Chondrocyte (in vitro differentiated cells): ENCODE results near the gene GRHL3. TPM values are rescaled to one million over a fixed set of nuclear protein-coding genes. Genes with fewer than 3 reads are reported as not detected.

Source experiments
- DNase-seq: peaks from one replicate; pipeline ENCODE4 v3.0.0; 2021; ENCODE audit warnings: mixed read lengths, low spot score
- H3K27ac Mint-ChIP-seq: one replicate; pipeline ENCODE4 v1.8.0; 2021; ENCODE audit warnings: mild to moderate bottlenecking, moderate library complexity, mixed read lengths; ENCODE audit not compliant: unreplicated experiment
- H3K27me3 Mint-ChIP-seq: 2 replicates; pipeline ENCODE4 v1.8.0; 2021; ENCODE audit warnings: low read depth, mixed read lengths
- H3K36me3 Mint-ChIP-seq: 2 replicates; pipeline ENCODE4 v1.8.0; 2021; ENCODE audit warnings: low read depth, mixed read lengths
- H3K4me1 Mint-ChIP-seq: 2 replicates; pipeline ENCODE4 v1.8.0; 2021; ENCODE audit warnings: low read depth, mild to moderate bottlenecking, mixed read lengths
- H3K4me3 Mint-ChIP-seq: one replicate; pipeline ENCODE4 v1.8.0; 2021; ENCODE audit warnings: mild to moderate bottlenecking, moderate library complexity, mixed read lengths; ENCODE audit not compliant: unreplicated experiment
- H3K9me3 Mint-ChIP-seq: 2 replicates; pipeline ENCODE4 v1.8.0; 2021; ENCODE audit warnings: low read depth, mixed read lengths
- total RNA-seq: library from RNA; stranded (reverse); gene quantifications from 3 replicates; pipeline ENCODE4 v1.2.1, GENCODE V29; 2021
- TF ChIP-seq, protein P1 (sequence below): fragments of 200-600 bp; sonication (generic); IDR thresholded peaks from 2 replicates; pipeline ENCODE4 v1.5.0; 2021; ENCODE audit warnings: antibody characterized with exemption, mild to moderate bottlenecking, moderate library complexity

GRHL3 gene
- total RNA-seq, 1 donor from 2014 or later: 0.07 TPM

DNA sequence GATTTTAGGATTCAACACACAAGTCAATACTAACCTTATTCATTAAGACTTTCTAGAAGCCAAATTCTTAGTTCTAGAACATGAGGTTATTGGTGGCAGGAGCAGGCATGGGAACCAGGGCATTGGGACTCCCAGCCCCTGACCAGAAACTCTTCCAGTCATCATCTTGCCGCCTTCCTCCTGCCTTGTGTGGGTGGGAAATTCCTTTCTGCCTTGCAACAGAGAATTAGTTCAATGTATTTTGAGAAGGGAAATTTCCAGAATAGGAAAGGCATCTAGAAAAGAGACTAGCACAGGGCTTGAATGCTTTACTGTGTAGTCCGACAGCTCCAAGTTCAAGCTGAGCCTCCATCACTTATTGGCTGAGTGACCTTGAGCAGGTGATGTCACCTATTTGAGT is 8.7 kb downstream of the GRHL3 start:
- DNase-seq: no peak
- TF ChIP-seq, protein P1, sequence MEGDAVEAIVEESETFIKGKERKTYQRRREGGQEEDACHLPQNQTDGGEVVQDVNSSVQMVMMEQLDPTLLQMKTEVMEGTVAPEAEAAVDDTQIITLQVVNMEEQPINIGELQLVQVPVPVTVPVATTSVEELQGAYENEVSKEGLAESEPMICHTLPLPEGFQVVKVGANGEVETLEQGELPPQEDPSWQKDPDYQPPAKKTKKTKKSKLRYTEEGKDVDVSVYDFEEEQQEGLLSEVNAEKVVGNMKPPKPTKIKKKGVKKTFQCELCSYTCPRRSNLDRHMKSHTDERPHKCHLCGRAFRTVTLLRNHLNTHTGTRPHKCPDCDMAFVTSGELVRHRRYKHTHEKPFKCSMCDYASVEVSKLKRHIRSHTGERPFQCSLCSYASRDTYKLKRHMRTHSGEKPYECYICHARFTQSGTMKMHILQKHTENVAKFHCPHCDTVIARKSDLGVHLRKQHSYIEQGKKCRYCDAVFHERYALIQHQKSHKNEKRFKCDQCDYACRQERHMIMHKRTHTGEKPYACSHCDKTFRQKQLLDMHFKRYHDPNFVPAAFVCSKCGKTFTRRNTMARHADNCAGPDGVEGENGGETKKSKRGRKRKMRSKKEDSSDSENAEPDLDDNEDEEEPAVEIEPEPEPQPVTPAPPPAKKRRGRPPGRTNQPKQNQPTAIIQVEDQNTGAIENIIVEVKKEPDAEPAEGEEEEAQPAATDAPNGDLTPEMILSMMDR: no peak
- H3K36me3 Mint-ChIP-seq: no peaks in the 10 kb centered on the region
- H3K4me3 Mint-ChIP-seq: no peak overlapping the region
- peaks cover 5% of the 10 kb centered on the region for H3K27me3 Mint-ChIP-seq
- no peak overlapping the region for H3K27ac Mint-ChIP-seq
- H3K9me3 Mint-ChIP-seq: no peaks in the 10 kb centered on the region
- H3K4me1 Mint-ChIP-seq: peaks cover 33% of the 10 kb centered on the region

DNA sequence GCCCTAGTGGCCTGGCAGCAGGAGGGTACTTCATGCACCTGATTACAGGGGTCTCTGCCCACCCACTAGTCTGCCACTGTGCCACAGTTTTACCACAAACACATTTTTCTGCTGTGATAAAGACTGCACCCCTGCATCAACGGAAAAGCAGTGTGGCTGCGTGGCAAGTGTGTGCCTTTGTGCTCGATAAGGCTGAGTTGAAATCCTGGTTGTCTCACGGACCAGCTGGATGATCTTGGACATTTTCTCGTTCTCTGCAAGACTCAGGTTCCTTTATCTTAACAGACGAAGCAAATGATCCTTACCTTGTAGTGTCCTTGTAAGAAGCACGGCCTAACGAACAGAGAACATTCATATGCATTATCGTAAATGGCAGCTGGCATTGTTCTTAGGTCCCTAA is 10.2 kb downstream of the GRHL3 start:
- Mint-ChIP-seq H3K4me1 (peaks cover 31% of the 10 kb centered on the region), H3K9me3 (no peaks in the 10 kb centered on the region), H3K36me3 (no peaks in the 10 kb centered on the region), H3K27ac (peak overlapping the region; percentile 79), H3K27me3 (peaks cover 7% of the 10 kb centered on the region), H3K4me3 (no peak overlapping the region)
- no peak for DNase-seq
- TF ChIP-seq, protein P1: no peak

DNA sequence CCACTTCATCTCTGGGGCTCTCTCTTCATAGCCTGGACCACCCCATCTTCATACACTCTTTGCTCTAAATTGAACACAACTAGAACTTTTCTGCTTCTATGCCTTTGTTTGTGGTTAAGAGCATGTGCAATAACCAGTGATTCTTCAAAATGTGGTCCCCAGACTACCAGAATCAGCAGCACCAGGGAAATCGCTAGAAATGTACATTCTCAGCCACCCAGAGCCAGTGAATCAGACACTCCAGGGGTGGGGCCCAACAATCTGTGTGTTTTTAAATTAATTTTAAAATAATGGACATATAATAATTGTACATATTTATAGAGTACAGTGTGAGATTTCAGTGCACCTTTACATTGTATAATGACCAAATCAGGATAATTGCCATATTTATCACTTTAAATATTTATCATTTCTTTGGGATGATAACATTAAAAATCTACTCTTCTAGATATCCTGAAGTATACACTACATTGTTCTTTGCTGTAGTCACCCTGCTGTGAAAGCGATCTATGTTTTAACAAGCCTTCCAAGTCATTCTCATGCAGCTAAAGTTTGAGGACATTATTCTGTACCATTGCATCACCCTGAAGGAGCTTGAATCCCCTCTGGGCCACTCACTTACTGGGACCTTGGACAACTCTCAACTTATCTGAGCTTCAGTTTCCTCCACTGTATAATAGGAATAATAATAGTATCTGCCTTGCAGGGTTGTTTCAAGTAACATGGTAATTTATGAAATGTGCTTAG is 10.8 kb downstream of the GRHL3 start:
- Mint-ChIP-seq H3K27ac (peak overlapping the region; percentile 84), H3K9me3 (no peaks in the 10 kb centered on the region), H3K4me1 (peaks cover 32% of the 10 kb centered on the region), H3K36me3 (no peaks in the 10 kb centered on the region), H3K27me3 (peaks cover 7% of the 10 kb centered on the region), H3K4me3 (no peak overlapping the region)
- TF ChIP-seq, protein P1: no peak
- no peak for DNase-seq

DNA sequence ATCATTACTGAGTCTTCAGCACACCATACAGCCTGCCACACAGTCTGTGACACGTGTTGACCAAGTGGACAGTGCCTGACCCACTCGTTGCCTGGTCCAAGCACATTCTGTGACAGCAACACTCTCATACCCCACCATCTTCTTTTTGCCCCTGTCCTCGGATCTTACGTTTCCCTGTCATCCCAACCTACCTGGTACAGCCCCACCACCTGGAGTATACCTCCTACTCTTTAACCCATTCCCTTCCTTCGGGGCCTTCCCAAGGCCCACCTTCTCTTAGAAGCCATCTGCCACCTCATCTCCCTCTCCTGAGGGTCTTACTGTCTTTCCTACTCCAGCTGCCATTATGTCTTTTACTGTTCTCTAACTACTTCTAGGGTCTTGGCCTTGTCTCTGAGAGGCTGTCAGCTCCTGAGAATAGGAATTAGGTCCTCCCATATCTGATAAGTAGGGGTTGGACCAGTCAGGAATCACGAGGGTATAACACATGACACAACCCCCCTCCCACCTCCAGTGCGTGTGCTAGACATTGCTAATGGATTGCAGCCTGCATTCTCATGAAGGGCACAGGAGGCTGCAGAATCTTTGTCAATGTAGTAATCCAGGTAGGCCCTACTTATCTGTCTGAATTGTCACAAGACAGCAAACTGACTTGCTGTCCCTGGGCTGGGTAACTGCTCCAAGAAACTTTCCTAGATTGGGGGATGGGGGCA is 13.0 kb downstream of the GRHL3 start:
- H3K4me1 Mint-ChIP-seq: peaks cover 40% of the 10 kb centered on the region
- peak overlapping the region; percentile 28 for H3K27ac Mint-ChIP-seq
- H3K4me3 Mint-ChIP-seq: no peak overlapping the region
- TF ChIP-seq, protein P1: no peak
- H3K36me3 Mint-ChIP-seq: no peaks in the 10 kb centered on the region
- no peak for DNase-seq
- peaks cover 5% of the 10 kb centered on the region for H3K27me3 Mint-ChIP-seq
- no peaks in the 10 kb centered on the region for H3K9me3 Mint-ChIP-seq

DNA sequence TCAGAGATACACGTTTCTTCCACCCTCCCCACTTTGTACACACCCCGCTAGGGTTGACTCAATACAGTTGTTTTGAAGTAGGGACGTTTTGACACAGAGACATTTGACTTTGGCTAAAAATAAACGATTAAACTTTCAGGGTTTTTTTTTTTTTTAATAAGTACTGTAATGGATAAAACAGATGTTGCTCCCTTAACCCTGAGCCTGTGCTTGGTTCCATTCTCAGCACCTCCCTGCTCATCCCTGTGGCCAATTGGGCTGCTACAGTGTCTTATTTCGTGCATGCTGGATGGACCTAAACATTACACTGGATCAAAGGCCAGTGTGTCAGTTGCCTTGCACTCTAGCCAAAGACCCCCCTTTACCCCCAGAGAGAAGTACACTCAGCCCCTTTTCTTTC is 16.9 kb downstream of the GRHL3 start:
- H3K36me3 Mint-ChIP-seq: no peaks in the 10 kb centered on the region
- no peak for DNase-seq
- no peak overlapping the region for H3K4me3 Mint-ChIP-seq
- H3K27me3 Mint-ChIP-seq: peaks cover 3% of the 10 kb centered on the region
- no peak overlapping the region for H3K27ac Mint-ChIP-seq
- no peaks in the 10 kb centered on the region for H3K9me3 Mint-ChIP-seq
- H3K4me1 Mint-ChIP-seq: peaks cover 15% of the 10 kb centered on the region
- TF ChIP-seq, protein P1: no peak
